ENCODE results near the gene ECE1.
"Not testable (repeated sequence)": the region's sequence is repeated elsewhere in the genome, so short reads cannot be mapped to it uniquely, and the experiment has no call there.

The ECE1 gene

DNA sequence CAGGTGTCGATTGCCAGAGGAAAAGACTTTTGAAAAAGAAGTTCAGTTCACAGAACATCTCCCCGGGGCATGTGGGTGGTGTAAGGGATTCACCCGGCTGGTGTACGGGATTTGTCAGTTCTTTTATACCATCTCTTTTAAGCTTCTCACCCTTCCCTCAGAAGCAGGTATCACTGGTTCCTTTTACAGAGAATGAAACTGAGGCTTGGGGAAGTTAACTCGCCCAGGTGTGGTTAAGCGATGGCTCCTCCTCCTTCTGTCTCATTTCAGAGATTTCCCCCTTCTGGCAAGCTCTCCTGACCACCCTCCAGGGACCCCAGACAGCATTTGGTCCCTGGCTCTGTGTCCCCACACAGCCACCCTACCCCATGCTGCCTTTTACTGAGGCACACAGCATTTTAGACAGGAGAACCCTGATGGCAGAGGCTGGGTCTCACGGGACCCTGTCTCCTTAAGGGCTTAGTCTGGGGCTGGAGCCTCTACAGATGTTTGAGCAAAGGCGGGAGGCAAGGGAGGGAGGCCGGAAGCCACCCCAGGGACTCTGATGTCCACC, 2.8 kb upstream of the ECE1 start:
- DNase-seq (ENCODE audit: low spot score): no peak

GRCh38 chr1:21292503-21292983, 2.3 kb upstream of the ECE1 start:
- no peak for DNase-seq (ENCODE audit: low spot score)

- no peak for DNase-seq (ENCODE audit: low spot score)
These were observed 1.7 kb upstream of the ECE1 start for GRCh38 chr1:21291964-21292363.

GRCh38 chr1:21291184-21291583, 921 bp upstream of the ECE1 start:
- no peak for DNase-seq (ENCODE audit: low spot score)

GRCh38 chr1:21290546-21290944, 282 bp upstream of the ECE1 start:
- DNase-seq (ENCODE audit: low spot score): no peak

DNA sequence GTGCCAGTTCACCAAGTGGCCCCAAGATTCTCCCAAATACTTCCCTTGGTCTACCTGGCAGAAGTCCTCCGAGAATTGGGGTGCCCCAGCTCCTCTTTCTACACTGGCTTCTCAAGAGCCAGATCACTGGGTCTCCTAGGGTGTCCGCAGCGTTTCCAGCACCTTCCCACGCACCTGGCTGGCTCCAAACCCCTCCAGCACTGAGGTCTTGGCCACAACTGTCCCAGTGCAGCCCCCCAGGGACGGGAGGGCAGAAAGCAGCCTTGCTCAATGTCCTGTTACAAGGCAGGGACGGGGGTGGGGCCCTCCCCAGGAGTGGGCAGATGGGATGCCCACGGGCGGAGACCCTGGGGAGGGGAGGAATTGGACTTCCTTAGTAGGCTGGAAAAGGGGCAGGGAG, 1.1 kb downstream of the ECE1 start:
- DNase-seq (ENCODE audit: low spot score): no peak

DNA sequence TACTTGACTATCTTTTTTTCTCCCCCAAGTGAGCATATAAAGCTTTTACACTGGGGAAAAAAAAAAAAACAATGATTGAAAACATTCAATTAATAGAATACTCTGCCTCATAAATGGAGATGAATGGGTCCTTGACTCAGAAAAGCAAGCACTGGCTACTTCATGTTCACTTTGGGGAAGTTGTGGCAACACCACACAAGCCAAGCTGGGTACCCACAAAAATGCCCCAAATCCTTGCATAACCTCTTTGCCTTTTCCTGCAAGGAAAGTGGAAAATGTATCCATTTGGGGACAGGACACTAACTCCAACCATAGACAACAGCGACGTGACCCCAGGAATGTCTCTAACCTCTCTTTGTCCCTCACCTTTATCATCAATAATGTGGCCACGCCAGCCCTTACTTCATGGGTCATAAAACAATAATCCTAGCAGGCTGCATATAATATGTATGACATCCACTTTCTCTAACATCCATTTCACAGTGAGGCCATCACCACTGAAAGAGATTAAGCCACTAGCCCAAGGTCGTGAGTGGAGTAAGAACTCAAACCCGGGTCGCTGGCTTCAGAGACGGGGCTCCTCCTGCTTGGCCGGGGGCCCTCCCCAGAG, 2.3 kb downstream of the ECE1 start:
- DNase-seq (ENCODE audit: low spot score): no peak

DNA sequence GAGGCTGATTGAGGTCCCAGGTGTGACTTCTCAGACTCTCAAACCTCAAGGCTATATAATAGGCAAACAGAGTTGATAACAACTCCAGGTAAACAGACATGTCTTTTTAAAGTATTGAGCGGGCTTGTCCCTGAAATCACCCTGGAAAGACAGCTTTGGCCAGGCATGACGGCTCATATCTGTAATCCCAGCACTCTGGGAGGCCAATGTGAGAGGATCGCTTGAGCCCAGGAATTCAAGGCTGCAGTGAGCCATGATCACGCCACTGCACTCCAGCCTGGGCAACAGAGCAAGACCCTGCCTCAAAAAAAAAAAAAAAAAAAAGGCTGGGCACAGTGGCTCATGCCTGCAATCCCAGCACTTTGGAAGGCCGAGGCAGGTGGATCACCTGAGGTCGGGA, 4.9 kb downstream of the ECE1 start:
- not testable (repeated sequence) for DNase-seq (ENCODE audit: low spot score)

DNA sequence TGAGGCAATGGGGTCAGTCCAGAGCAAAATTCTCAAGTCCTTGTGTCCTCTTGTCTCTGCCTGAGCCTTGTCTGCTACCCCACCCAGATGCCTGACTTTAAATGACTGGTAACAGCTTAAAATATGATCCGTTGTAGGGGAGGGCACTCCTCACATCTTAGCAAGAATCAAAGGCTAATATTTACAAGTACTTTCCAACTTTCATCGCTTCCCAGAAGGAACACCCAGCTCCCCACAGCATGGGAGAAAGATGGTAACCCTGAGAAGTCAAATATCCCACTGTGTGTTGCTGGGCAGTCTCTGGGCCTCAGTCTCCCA, 5.2 kb downstream of the ECE1 start:
- no peak for DNase-seq (ENCODE audit: low spot score)

DNA sequence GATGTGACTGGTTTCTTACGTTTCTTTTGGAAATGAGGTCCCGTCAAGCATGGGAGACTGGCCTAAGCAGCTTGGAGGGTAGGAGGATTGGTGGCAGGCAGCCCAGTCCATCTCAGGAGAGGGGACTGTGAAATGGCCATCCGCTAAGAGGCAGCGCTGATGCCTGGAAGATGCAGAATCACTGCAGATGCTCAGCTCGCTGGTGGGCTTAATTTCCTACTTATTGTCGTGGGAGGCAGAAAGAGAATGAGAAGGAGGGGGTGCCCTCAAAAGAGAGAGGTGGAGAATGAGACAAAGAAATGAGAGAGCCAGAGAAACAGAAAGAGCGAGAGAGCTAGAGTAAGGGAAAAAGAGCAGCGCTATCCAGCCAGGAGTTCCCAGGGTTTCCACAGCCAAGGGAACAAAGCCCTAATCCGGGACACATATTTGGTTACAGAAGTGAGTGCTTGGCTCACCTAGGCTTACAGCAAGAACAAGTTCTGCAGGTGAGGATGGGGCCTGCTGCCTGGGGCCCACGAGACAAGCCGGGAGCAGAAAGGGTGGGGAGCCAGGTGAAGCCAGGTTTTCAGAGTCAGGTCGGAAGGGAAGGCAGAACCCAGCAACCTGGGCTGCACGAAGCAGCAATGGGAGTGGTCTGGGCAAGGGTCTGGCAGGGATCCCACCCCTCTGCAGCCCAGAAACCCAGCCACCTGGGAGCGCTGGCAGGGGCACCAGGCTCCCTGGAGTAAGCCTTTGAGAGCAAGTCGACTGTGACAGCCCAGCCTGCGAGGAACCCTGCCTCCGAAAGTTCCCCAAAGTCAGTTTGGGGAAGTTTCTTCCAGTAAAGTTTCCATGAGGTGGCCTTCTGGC, 5.8 kb downstream of the ECE1 start:
- DNase-seq (ENCODE audit: low spot score): peak; percentile 22

GRCh38 chr1:21283524-21283923, 6.7 kb downstream of the ECE1 start:
- DNase-seq (ENCODE audit: low spot score): peak; percentile 47

DNA sequence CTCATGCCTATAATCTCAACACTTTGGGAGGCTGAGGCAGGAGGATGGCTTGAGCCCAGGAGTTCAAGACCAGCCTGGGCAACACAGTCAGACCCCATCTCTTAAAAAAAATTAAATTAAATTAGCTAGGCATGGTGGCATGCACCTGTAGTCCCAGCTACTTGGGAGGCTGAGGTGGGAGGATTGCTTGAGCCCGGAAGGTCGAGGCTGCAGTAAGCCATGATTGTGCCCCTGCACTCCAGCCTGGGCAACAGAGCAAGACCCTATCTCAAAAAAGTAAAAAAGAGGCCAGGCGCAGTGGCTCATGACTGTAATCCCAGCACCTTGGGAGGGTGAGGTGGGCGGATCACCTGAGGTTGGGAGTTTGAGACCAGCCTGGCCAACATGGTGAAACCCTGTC, 8.2 kb downstream of the ECE1 start:
- DNase-seq (ENCODE audit: low spot score): not testable (repeated sequence)

DNA sequence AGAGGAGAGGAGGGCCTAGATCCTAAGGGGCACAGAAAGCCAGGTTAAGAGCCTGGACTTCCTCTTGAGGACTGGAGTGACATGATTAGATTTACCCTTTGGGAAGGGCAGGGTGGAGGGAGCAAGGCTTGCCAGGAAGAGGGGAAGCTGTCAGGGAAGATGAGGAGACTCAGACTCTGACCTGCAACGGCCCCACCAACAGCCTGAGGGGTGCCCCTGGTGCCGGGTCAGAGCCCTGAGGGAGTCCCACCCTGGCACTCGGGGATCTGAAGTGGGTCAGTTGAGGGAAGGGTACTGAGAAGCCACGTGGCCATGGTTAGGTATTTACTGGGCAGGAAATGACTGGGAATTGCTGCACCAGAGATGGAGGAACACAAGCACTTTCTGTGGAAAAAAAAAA, 9.8 kb downstream of the ECE1 start:
- peak; percentile 77 for DNase-seq (ENCODE audit: low spot score)

GRCh38 chr1:21280011-21280471, 10.2 kb downstream of the ECE1 start:
- DNase-seq (ENCODE audit: low spot score): no peak

- DNase-seq (ENCODE audit: low spot score): no peak
These were observed 11.1 kb downstream of the ECE1 start for GRCh38 chr1:21278860-21279845.

DNA sequence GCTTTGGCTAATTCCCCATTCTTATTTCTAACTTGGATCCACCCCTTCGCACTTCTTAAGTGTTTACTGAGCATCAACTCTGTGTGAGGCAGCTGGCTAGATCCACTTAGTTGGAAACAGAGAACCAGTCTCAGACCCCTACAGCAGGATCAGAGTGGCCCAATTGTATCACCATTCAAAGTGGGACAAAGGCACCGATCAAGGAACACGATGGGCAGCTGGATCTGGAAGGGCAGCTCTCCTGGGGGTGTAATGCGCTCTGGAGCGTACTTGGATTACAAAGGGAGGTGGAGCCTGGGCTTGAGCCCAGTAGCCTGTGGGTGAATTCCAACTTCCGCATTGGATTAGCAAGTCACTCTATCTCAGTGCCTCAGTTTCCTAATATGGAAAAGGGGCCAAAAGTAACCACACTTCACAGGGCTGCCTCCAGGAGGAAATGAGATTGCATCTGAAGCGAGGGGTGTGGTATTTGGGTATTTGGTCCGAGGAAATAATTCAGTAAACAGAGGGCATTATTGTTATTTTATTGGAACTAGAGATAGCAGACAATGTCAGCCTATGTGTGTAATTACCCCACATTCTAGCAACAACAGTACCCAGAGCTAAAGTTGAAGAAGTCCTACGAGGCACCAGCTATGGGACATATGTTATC, 11.9 kb downstream of the ECE1 start:
- no peak for DNase-seq (ENCODE audit: low spot score)

DNA sequence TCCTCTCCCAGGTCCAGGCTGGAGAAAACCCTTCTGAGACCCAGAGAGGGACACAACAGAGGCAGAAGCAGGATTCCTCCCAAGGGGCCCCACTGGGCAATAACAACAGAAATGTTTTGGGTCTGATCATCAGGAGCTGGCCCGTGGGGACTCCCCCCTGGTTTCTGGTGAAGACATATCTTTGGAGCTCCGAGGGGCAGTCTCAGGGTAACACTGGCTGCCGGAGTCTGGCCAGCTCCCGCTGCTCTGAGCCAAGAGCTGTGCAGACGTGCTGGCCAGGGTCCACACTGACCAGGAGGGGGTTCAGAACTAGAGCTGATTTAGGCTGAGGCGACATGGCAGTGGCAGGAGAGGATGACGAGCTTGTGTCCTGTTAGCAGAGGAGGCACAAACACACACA, 13.1 kb downstream of the ECE1 start:
- no peak for DNase-seq (ENCODE audit: low spot score)

DNA sequence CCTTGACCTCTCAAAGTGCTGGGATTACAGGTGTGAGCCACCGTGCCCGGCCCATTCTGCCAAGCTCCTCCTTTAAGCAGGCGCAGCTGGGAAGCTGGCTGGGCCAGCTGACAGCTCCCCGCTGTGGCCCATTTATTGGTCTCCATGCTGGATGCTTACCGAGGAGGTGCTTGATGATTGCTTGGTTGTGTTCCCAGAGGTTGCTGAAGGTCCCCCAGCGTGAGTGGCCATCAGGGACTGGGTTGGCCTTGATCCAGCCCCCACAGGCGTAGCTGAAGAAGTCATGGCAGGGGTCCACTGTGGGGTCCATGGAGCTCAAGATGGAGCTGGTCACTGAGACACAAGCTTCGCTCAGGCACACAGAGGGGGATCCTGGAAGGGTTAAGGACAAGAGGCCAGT, 17.7 kb downstream of the ECE1 start:
- no peak for DNase-seq (ENCODE audit: low spot score)

DNA sequence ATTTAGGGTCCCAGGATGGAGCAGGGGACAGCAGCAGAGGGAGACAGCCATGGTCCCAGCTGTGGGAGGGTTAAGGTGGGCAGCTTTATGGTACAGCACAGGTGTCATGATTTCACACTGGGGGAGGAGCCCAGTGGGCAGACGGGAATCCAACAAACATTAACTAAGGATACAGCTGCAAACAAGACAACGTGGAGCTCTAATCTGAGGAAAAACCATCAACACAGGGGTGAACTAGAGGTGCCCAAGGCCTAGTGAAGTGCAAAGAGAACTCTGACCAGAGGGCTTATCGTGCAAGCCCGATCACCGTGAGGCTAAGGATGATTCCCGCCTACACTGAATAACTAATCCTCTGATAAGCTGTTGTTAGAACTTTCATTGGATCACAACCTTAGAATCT, 18.7 kb downstream of the ECE1 start:
- DNase-seq (ENCODE audit: low spot score): no peak

GRCh38 chr1:21270086-21270689, 20.1 kb downstream of the ECE1 start:
- DNase-seq (ENCODE audit: low spot score): peak; percentile 52

Data from SK-N-DZ (cell line).